MM.1S (cell line): ENCODE data around the gene TTC7B.

Experiments used
- EZH2 ChIP-seq: fragments of 300-600 bp; sonication (generic); optimal IDR thresholded peaks from 2 replicates; pipeline ENCODE3; 2017; ENCODE audit warnings: low read depth, mild to moderate bottlenecking, antibody characterized with exemption, low read length, mixed read lengths
- EZH2phosphoT487 ChIP-seq: fragments of 300-600 bp; sonication (generic); IDR thresholded peaks from 2 replicates; pipeline ENCODE4 v1.6.1; 2018; ENCODE audit warnings: antibody characterized with exemption, low read length
- TF ChIP-seq, protein P1 (sequence below): fragments of 300-600 bp; sonication (generic); IDR thresholded peaks from 2 replicates; pipeline ENCODE4 v1.5.1; 2016; ENCODE audit warnings: antibody characterized with exemption, low read length, mixed read lengths

DNA sequence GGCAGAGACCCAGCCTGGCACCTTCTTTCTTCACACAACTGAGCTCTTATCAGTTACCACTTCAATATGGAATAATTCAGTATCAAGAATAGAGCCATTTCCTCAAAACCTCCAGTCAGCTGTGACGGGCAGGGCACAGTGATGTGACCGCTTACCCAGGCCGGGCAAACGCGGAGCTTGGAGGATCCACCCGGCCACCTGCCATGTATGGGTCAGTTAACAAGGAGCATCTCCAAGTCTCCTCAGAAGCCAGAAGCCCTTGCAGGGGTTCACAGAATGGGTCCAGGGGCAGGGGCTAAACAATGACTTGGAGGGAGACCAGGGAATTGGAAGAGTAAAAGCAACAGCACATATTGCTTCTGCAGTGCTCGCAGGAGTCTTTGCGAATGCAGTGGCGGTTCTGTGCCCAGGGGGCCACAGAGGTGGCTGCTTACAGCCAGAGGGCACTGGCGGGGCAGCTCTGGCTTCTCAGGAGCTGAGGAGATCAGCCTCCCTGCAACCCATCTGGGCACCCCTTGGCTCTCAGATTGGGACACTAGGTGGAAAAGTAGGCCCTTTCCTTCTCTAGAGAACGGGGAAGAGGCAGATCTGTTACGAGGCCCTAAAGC, 257.1 kb downstream of the TTC7B start:
- TF ChIP-seq EZH2 (no peak), EZH2phosphoT487 (no peak)
- TF ChIP-seq, protein P1, sequence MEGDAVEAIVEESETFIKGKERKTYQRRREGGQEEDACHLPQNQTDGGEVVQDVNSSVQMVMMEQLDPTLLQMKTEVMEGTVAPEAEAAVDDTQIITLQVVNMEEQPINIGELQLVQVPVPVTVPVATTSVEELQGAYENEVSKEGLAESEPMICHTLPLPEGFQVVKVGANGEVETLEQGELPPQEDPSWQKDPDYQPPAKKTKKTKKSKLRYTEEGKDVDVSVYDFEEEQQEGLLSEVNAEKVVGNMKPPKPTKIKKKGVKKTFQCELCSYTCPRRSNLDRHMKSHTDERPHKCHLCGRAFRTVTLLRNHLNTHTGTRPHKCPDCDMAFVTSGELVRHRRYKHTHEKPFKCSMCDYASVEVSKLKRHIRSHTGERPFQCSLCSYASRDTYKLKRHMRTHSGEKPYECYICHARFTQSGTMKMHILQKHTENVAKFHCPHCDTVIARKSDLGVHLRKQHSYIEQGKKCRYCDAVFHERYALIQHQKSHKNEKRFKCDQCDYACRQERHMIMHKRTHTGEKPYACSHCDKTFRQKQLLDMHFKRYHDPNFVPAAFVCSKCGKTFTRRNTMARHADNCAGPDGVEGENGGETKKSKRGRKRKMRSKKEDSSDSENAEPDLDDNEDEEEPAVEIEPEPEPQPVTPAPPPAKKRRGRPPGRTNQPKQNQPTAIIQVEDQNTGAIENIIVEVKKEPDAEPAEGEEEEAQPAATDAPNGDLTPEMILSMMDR, result no peak
